Spleen (tissue), 11 donors: Measurements from ENCODE around the gene NRXN3. TPM values are rescaled to one million over a fixed set of nuclear protein-coding genes. Genes with fewer than 3 reads are reported as not detected.
"Not testable (repeated sequence)": the region's sequence is repeated elsewhere in the genome, so short reads cannot be mapped to it uniquely, and the experiment has no call there.

ENCODE experiments used
- DNase-seq: peaks from one replicate; pipeline ENCODE4 v3.0.0-alpha.2; 2020
- H3K27ac ChIP-seq, 8 donors: fragments of 200-600 bp; sonication (generic) in 7 of 8; 1 replicate in 4 of 8; 2 replicates in 4 of 8; pipeline versions ENCODE4 v1.5.0 to v1.8.0; 2016 to 2021; ENCODE audit warnings: inconsistent platforms in 4 of 8, mild to moderate bottlenecking in 4 of 8, moderate library complexity in 1 of 8
- H3K27me3 ChIP-seq, 7 donors: fragments of 200-600 bp; sonication (generic) in 6 of 7; replicated peaks in 1 of 7; 1 replicate in 4 of 7; 2 replicates in 3 of 7; pipeline versions ENCODE4 v1.5.0 to v1.8.0; 2016 to 2021; ENCODE audit warnings: inconsistent platforms in 3 of 7, mild to moderate bottlenecking in 1 of 7
- H3K36me3 ChIP-seq, 6 donors: fragments of 200-600 bp; sonication (generic) in 5 of 6; 1 replicate in 4 of 6; 2 replicates in 2 of 6; pipeline versions ENCODE4 v1.5.0 to v1.8.0; 2016 to 2021; ENCODE audit warnings: inconsistent platforms in 2 of 6
- H3K4me1 ChIP-seq, 6 donors: fragments of 200-600 bp; sonication (generic) in 5 of 6; 1 replicate in 3 of 6; 2 replicates in 3 of 6; pipeline versions ENCODE4 v1.5.0 to v1.8.0; 2016 to 2021; ENCODE audit warnings: inconsistent platforms in 3 of 6
- H3K4me3 ChIP-seq, 8 donors: fragments of 200-600 bp; sonication (generic) in 7 of 8; 1 replicate in 4 of 8; 2 replicates in 4 of 8; pipeline versions ENCODE4 v1.5.0 to v1.8.0; 2016 to 2021; ENCODE audit warnings: inconsistent platforms in 4 of 8, mild to moderate bottlenecking in 4 of 8, moderate library complexity in 2 of 8
- H3K9me3 ChIP-seq, 8 donors: fragments of 200-600 bp; sonication (generic) in 7 of 8; 1 replicate in 4 of 8; 2 replicates in 4 of 8; pipeline versions ENCODE4 v1.5.0 to v1.8.0; 2016 to 2021; ENCODE audit warnings: inconsistent platforms in 4 of 8
- POLR2A ChIP-seq, 3 donors: fragments of 450-650 bp; IDR thresholded peaks; one replicate each; pipeline ENCODE4 v1.5.1; 2017; ENCODE audit warnings: antibody characterized with exemption in 3 of 3, mild to moderate bottlenecking in 1 of 3
- POLR2AphosphoS5 ChIP-seq, 3 donors: sonication (generic); formaldehyde crosslinking; IDR thresholded peaks; one replicate each; pipeline ENCODE4 v1.5.1; 2017; ENCODE audit warnings: antibody characterized with exemption in 3 of 3
- WGBS, 5 donors: extraction: QIAGEN DNeasy Blood & Tissue Kit in 3 of 5; methylation state at CpG; one replicate each; pipeline versions ENCODE4 v1.1.5 to v1.1.7; 2013 to 2018; 5-methylcytosine and 5-hydroxymethylcytosine counted together
- intact Hi-C: fragments of 100-400 bp; cut with DNase I; formaldehyde crosslinking; loops from one replicate; pipeline ENCODE4 v1.15.0; 2023; ENCODE audit warnings: low total_unique reads
- polyA plus RNA-seq, 3 donors: library from polyadenylated mRNA; stranded (reverse); fragments of 200-250 nt; gene quantifications; one replicate each; pipeline ENCODE4 v1.2.1, GENCODE V29; 2013
- total RNA-seq, 7 donors: library from RNA; depleted of rRNA in 3 of 7; stranded (reverse); fragments of >200 nt in 3 of 7; fragmentation: NEBNext Ultra II Directional in 4 of 7; extraction: Animal tissue kit (Norgen Biotek cat#: 25700) in 4 of 7; gene quantifications; one replicate each; pipeline versions ENCODE4 v1.1.0 to v1.2.1, GENCODE V29; 2016 to 2021
- TF ChIP-seq, protein P1 (sequence below), 11 experiments: fragments of 200-600 bp in 7 of 11; fragments of 450-650 bp in 4 of 11; sonication (generic) in 4 of 11; IDR thresholded peaks in 8 of 11; conservative IDR thresholded peaks in 3 of 11; 1 replicate in 7 of 11; 2 replicates in 4 of 11; pipeline versions ENCODE4 v1.4.0 to v1.8.0; 2016 to 2021; ENCODE audit warnings: antibody characterized with exemption in 11 of 11, inconsistent platforms in 4 of 11, mild to moderate bottlenecking in 1 of 11
- donor health status: healthy with polysubstance abuse.
- donor health status: DM: no; HTN: no; CAD: no; lungs with moderate emphysema.
- donor health status: DM: no; HTN: no; CAD: no.
- donor health status: Bipolar disorder and iron deficiency.
- donor health status: healthy.
- donor health status: DM: no; HTN: no; CAD: no.
- donor health status: DM: yes; HTN: yes; CAD: no.

Gene NRXN3
- total and polyA plus RNA-seq, 10 donors = 0.21 to 11.5 (median 1.6) TPM

DNA sequence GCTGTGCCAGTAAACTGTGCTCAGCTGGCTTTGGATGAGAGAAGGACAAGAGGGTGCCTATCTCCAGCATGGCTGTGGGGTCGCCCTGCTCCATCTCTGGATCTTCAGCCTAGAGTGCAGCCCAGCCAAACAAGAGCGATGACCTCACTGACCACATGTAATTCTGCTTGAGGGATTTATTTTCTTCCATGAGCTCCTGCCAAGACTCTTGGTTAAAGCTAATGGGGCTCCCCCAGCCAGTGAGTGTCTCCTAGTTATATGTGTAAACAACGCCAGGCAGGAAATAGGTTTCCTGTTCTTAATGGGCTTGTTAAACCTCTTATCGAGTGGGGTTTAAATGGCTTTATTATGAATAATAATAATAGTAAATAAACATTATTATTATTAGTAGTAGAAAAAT lies 397.2 kb downstream of the NRXN3 start:
- no peaks in the 10 kb centered on the region for H3K36me3 ChIP-seq
- intact Hi-C loops = loop anchor here (5.0 to 10.0 kb wide), 2 partner anchors 545 to 703 kb away; no protein-coding TSS in a partner anchor
- 32 to 41% (median 36%) methylated on average over 4 of the region's 4 CpGs for WGBS, 5 donors
- H3K27ac ChIP-seq = no peak overlapping the region
- no peak for TF ChIP-seq POLR2A (IDR thresholded peaks at IDR 0.05)
- no peak for TF ChIP-seq POLR2AphosphoS5 (IDR thresholded peaks at IDR 0.05)
- TF ChIP-seq, protein P1, sequence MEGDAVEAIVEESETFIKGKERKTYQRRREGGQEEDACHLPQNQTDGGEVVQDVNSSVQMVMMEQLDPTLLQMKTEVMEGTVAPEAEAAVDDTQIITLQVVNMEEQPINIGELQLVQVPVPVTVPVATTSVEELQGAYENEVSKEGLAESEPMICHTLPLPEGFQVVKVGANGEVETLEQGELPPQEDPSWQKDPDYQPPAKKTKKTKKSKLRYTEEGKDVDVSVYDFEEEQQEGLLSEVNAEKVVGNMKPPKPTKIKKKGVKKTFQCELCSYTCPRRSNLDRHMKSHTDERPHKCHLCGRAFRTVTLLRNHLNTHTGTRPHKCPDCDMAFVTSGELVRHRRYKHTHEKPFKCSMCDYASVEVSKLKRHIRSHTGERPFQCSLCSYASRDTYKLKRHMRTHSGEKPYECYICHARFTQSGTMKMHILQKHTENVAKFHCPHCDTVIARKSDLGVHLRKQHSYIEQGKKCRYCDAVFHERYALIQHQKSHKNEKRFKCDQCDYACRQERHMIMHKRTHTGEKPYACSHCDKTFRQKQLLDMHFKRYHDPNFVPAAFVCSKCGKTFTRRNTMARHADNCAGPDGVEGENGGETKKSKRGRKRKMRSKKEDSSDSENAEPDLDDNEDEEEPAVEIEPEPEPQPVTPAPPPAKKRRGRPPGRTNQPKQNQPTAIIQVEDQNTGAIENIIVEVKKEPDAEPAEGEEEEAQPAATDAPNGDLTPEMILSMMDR (IDR thresholded peaks at IDR 0.05 in 8 of 11, conservative IDR thresholded peaks at IDR 0.05 in 3 of 11) = no peak
- no peak overlapping the region for H3K4me3 ChIP-seq
- DNase-seq = no peak
- H3K9me3 ChIP-seq = no peaks in the 10 kb centered on the region
- peaks cover 0 to 12% (median 4%) of the 10 kb centered on the region in 6 donors for H3K4me1 ChIP-seq
- H3K27me3 ChIP-seq = no peaks in the 10 kb centered on the region

DNA sequence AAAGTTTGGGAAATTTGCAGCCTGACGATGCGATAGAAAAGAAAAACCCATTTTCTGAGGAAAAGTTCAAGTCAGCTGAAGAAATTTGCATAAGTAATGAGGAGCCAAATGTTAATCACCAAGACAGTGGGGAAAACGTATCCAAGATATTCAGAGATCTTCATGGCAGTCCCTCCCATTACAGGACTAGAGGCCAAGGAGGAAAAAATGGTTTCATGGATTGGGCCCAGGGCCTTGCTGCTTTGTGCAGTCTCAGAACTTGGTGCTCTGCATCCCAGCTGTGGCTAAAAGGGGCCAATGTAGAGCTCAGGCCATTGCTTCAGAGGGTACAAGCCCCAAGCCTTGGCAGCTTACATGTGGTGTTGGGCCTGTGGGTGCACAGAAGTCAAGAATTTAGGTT lies 403.6 kb downstream of the NRXN3 start:
- H3K27ac ChIP-seq, H3K36me3 ChIP-seq, intact Hi-C loops, DNase-seq, H3K4me1 ChIP-seq, H3K4me3 ChIP-seq, H3K27me3 ChIP-seq: not testable (repeated sequence)
- peaks cover 0 to 29% (median 24%) of the 10 kb centered on the region in 8 donors for H3K9me3 ChIP-seq
- 86 to 95% (median 88%) methylated on average over 3 of the region's 3 CpGs for whole genome bisulfite sequencing, 5 donors

DNA sequence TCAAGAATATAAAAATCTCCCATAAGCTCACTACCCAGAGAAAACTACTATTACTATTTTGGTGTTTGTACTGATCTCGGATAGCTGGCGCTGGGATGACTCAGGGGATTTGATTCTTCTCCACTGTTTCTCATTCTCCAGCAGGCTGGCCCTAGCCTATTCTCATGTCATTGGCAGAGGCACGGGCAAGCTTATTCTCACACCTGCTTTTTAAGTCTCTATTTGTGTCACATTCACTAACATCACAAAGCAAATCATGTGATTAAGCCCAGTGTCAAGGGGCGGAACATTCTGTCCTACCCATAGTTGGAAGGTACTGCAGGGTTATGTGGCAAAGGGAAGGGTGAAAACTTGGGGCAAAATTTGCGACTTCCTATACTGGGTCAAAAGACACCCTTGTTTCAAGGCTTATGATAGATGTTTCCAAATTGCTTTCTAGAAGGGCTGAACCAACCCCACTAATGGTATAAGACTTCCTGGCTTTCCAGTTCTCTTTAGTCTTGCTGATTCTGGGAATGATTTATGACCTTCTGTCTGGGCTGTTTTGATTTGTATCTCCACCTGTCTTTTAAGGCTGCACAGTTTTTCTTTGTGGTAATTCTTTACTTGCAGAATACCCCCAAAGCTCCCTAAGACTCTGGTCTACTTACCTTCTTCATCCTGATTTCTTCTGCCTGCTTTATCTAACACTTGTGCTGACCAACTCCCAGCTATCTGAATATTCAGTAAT lies 406.4 kb downstream of the NRXN3 start:
- Histone ChIP-seq H3K27me3 (no peaks in the 10 kb centered on the region), H3K4me3 (no peak overlapping the region), H3K27ac (no peak overlapping the region), H3K36me3 (no peaks in the 10 kb centered on the region), H3K9me3 (peaks cover 0 to 29% (median 24%) of the 10 kb centered on the region in 8 donors), H3K4me1 (no peaks in the 10 kb centered on the region)
- intact Hi-C loops = no loop called here
- no peak for DNase-seq
- TF ChIP-seq, protein P1 (IDR thresholded peaks at IDR 0.05 in 8 of 11, conservative IDR thresholded peaks at IDR 0.05 in 3 of 11) = no peak
- TF ChIP-seq POLR2A (IDR thresholded peaks at IDR 0.05) (no peak), POLR2AphosphoS5 (IDR thresholded peaks at IDR 0.05) (no peak)
- WGBS, 5 donors = 72 to 85% (median 81%) methylated on average over 5 of the region's 5 CpGs

DNA sequence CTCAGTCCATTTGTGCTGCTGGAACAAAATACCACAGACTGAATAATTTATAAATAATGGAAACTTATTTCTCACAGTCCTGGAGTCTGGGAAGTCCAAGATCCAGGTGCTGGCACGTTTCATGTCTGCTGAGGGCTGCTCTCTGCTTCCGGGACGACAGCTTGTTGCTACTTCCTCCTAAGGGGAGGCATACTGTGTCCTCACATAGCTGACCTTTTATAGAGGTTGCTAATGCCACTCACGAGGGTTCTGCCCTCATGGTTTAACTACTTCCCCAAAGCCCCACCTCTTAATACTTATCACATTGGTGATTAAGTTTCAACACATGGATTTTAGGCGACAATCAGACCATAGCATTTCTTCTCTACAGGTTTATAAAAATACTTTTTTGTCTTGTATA lies 411.1 kb downstream of the NRXN3 start:
- Histone ChIP-seq H3K9me3 (no peaks in the 10 kb centered on the region), H3K4me1 (no peaks in the 10 kb centered on the region), H3K27ac (no peak overlapping the region), H3K27me3 (no peaks in the 10 kb centered on the region), H3K36me3 (no peaks in the 10 kb centered on the region), H3K4me3 (no peak overlapping the region)
- 24 to 34% (median 30%) methylated on average over 5 of the region's 5 CpGs for WGBS, 5 donors
- TF ChIP-seq POLR2AphosphoS5 (IDR thresholded peaks at IDR 0.05) (no peak), POLR2A (IDR thresholded peaks at IDR 0.05) (no peak)
- TF ChIP-seq, protein P1 (IDR thresholded peaks at IDR 0.05 in 8 of 11, conservative IDR thresholded peaks at IDR 0.05 in 3 of 11) = no peak
- intact Hi-C loops = no loop called here
- DNase-seq = no peak
